Ovary (tissue), 3 donors: Measurements from ENCODE around the gene FYCO1.

Source experiments
- CTCF ChIP-seq, 3 donors: fragments of 450-650 bp in 2 of 3; fragments of 200-600 bp in 1 of 3; IDR thresholded peaks; one replicate each; pipeline versions ENCODE4 v1.5.1 to v1.8.0; 2016 to 2022; ENCODE audit warnings: antibody characterized with exemption in 3 of 3, mild to moderate bottlenecking in 1 of 3
- POLR2A ChIP-seq: fragments of 450-650 bp; IDR thresholded peaks from one replicate; pipeline ENCODE4 v1.6.1; 2017; ENCODE audit warnings: antibody characterized with exemption, mild to moderate bottlenecking, moderate library complexity
- donor health status: DM: no; HTN: no; CAD: no.

GRCh38 chr3:45912435-45912834 is 83.2 kb downstream of the FYCO1 start:
- TF ChIP-seq CTCF (IDR thresholded peaks at IDR 0.05) (no peak), POLR2A (no peak)
